GM21786 (cell line): ENCODE measurements around the gene DHX29.
"Not testable (repeated sequence)": the region's sequence is repeated elsewhere in the genome, so short reads cannot be mapped to it uniquely, and the experiment has no call there.

Experiments used
- ATAC-seq: cut with Tn5 transposase; IDR thresholded peaks from one replicate; pipeline ENCODE4 v1.9.1; 2021; ENCODE audit not compliant: unreplicated experiment

The DHX29 gene

GRCh38 chr5:55318237-55318636 is 10.7 kb upstream of the DHX29 start:
- ATAC-seq: not testable (repeated sequence)

DNA sequence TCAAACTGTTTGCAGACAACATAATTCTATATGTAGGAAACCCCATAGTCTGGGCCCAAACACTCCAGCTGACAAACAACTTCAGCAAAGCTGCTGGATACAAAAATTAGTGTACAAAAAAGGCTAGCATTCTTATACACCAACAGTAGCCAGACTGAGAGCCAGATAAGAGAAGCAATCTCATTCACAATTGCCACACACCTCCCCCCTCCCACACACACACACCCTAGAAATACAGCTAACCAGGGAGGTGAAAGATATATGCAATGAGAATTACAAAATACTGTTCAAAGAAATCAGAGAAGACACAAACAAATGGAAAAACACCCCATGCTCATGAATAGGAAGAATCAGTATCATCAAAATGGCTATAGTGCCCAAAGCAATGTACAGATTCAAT is 9.3 kb upstream of the DHX29 start:
- ATAC-seq: no peak

- no peak for ATAC-seq
Observed at GRCh38 chr5:55316289-55316688, 8.8 kb upstream of the DHX29 start.

DNA sequence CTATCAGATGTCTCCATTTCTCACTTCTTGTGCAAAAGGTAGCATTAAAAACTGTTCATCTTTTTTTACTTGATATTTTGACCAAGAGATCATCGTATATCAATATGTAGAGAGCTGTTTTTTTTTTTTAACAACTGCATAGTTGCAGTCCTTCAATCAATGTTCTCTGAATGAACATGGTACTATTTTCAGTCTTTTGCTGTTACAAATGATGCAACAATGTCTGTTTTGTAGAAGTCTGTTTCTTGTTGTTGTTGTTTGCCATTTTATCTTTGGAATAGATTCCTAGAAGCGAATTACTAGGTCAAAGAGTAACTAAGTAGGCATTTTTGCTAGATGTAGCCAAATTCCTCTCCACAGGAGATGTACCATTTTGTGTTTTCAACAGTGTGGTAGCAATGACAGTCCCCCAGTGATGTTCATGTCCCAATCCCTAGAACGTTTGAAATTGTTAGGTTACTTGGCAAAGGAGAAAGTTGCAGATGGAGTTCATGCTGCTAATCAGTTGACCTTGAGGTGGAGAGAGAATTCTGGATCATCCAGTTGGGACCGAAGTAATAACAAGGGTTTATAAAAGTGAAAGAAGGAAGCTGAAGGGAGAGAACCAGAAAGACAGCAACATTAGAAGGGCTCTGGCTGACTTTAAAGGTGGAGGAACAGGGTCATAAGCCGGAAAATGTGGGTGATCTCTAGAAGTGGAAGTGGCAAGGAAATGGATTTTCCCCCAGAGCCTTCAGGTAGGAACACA is 6.5 kb upstream of the DHX29 start:
- ATAC-seq: no peak

DNA sequence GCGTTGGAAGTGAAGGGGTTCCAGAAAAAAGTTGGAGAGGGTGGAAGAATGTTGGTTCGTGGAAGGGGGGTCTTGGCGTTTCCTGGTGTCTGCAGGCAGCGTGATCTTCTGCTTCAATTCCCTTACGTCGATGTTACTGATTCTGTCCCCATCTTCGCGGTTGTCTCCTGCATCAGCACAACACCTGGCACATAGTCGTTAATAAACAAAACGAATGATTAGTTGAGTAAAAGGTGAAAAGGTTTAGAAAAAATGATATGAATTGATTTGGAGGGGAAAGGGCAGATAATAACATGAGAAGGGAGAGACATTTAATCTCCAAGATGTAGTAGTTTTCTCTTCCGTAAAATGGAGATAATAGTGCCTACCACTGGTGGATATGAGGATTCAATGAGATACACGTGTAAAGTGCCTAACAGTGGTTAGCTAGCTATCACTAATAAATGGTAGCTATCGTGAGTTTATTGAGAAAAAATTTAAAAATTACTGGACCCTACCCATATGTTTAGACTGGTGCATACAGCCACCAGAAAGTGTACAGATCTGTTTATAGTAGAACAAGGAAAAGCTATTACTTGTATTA is 851 bp upstream of the DHX29 start:
- ATAC-seq: no peak

GRCh38 chr5:55306641-55307382 is 682 bp downstream of the DHX29 start:
- no peak for ATAC-seq

DNA sequence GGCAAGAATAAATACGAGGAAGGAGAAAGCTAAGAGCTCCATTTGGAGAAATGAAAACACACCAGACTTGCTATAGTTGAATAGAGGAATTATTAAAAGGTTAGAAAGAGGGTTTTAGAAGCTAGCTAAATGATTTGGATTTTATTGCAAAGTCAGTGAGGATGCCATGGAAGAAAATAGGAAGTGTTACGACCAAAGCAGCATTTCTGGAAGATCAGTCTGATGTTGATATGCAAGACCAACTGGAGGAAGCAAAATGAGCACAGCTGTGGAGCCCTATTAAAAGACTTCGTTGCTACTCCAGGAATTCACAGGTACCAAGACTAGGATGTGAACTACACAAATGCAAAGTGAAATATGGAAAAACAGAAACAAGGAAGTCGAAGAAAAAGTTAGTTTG is 2.1 kb downstream of the DHX29 start:
- no peak for ATAC-seq

DNA sequence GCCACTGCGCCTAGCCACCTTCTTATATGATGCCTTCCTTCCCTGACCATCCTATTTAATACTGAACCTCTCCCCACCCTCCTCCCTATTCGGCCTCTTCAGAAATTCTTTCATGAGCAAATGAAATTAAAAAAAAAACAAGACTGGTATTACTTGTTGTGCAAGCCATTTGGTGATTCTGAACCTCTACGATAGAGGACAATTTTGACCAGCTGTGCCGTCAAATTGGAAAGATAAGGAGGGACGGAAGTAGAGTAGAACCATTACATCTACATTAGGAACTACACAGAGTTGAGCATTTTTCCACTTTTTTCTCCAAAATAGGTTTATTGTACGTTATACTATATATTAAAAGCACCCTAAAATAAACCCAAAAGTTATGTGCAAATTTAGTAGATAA is 2.9 kb downstream of the DHX29 start:
- no peak for ATAC-seq

DNA sequence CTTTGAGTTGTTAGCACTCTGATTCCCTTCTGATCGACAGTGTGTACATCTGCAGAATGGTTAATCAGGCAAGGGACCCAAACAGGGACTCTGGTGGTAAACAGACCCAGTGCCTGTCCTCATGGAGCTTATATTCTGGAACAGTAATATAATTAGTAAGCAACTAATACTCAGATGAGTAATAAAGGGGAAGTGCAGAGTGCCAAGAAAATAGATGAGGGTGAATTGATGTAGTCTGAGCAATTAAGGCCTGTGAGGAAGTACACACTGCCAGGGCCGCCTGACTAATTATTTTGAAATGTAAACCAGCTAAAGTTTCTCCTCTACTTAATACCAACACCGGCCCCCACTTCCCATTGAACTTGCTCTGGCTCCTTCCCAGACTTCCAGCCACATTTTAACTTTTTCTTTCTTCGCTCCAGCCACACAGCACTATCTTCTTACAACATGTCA is 4.2 kb downstream of the DHX29 start:
- ATAC-seq: no peak

GRCh38 chr5:55300890-55301289 is 6.6 kb downstream of the DHX29 start:
- no peak for ATAC-seq

DNA sequence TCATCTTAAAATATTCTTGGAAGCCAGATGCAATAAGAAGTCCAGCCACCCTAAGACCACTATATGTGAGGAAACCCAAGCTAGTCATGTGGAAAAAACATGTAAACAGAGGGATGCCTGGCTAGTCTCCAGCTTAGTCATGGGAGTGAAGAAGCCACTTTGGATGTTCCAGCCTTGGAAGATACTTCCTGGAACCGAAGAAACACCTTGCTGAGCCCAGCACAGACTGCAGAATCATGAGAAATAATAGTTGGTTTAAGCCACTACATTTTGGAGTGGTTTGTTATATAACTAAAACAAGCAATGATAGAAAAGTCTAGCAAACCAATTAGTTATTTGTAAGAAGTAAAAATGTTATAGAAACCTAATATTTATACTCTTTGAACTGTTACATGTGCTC is 12.6 kb downstream of the DHX29 start:
- ATAC-seq: no peak

GRCh38 chr5:55290991-55291390 is 16.5 kb downstream of the DHX29 start:
- no peak for ATAC-seq

- no peak for ATAC-seq
Observed at GRCh38 chr5:55289808-55290207, 17.7 kb downstream of the DHX29 start.

- no peak for ATAC-seq
Observed at GRCh38 chr5:55286411-55286933, 21.0 kb downstream of the DHX29 start.

DNA sequence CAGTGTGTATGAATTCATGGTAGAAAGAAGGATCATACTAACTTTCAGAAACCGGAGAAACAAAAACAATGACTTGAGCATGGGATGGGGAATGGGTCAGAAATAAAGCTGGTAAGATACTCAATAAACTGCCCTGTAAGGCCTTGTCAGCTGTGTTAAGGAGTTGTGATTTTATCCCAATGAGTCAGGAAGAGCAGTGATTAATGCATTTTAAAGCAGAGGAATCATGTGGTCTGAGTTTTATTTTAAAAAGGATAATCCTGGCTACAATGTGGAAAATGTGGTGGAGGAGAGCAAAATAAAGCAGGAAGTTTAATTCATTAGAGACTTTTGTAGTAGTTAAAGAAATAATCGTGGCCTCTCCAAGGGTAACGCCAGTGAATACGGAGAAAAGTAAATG is 28.7 kb downstream of the DHX29 start:
- no peak for ATAC-seq

- ATAC-seq: no peak
Observed at GRCh38 chr5:55276771-55277170, 30.7 kb downstream of the DHX29 start.

DNA sequence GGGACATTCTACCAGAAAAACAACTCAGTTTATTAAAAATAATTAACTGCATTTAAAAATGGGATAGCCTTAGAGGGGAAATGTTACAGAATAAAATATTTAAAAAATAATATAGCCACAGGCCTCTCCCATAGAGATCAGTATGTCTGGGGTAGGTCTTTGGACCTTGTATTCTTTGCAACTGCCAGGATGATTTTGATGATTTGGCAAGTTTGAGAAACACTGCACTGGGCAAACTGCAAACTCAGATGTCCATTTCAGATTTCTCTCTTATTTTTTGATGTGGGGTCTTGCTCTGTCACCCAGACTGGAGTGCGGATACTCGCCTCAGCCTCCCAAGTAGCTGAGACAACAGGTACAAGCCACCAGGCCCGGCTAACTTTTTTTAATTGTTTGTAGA is 49.2 kb downstream of the DHX29 start:
- ATAC-seq: no peak

DNA sequence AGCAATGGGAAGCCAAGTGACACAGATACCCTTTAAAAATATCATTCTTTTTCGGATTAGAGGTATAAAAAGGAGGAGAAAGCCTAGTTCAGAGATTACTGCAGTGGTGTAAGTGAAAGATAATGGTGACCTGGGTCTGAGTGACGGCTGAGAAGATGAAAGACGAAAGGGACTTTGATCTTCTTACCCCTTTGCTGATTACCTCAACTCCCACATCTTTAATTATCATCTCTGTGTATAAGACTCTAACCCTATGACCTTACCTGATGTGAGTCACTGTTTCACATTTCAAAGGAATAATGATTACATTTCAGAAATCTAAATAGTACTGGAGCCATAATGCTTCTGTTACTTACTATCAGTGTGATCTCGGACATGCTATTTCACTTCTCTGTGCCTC is 52.7 kb downstream of the DHX29 start:
- ATAC-seq: no peak

GRCh38 chr5:55250064-55250463 is 57.4 kb downstream of the DHX29 start:
- no peak for ATAC-seq

GRCh38 chr5:55241746-55242145 is 65.7 kb downstream of the DHX29 start:
- no peak for ATAC-seq

DNA sequence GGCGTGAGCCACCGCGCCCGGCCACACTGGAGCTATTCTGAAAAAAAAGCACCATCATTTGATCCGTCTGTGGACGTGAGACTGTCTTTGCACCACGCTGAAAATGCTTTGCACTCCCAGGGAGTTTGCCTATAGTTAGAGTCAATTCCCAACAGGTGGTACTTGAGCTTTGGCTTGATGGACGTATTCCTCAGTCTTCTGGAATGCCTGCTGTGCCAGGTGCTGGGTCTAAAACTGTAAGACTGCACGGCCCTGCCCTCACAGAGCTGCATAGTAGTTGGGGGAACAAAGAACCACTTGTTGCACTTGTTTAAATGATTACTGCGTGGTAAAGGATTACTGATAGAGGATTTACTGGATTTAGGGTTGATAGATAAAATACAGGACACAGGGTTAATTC is 70.7 kb downstream of the DHX29 start:
- no peak for ATAC-seq

DNA sequence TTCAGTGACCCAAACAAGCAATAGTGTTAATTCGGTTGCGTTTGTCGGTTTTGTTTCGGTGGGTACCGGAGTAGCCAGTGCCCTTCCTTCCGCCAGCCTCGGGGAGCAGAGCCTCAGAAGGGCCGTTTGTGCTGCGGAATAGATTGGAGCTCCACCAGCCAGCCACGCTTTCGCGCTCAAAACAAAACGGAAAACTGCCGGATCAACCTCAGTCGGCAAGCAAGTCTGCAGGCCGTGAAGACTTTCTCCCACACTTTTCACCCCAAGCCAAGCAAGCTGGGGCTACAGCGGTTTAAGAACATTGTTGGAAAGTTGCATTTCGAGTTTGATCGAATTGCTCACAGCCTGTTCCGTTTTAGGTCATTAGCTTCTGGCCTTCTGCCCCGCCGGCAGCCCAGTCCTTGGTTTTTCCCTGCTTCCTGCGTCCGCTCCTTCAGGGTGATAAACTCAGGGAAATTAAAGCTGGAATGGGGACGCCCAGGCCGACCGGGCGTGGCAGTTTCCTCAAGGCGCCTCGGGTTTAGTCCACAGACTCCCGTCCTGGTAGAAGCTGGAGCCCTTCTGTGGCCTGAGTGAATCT is 73.3 kb downstream of the DHX29 start:
- no peak for ATAC-seq
